Liver (tissue), 5 donors: ENCODE data around the gene CCAR1. TPM values are rescaled to one million over a fixed set of nuclear protein-coding genes. Genes with fewer than 3 reads are reported as not detected.

Source experiments
- polyA plus RNA-seq, 2 donors: library from polyadenylated mRNA; stranded (reverse) in 1 of 2; unstranded in 1 of 2; fragments of 200-250 nt in 1 of 2; fragments of >200 nt in 1 of 2; fragmentation: Nextera tagmentation in 1 of 2; extraction: Ambion mirVana in 1 of 2; gene quantifications; one replicate each; pipeline versions ENCODE4 v1.2.1 to v1.2.3, GENCODE V29; 2013 to 2015
- small RNA-seq: library from RNA; depleted of rRNA; stranded (forward); fragments of <200 nt; gene quantifications from one replicate; pipeline ENCODE3, GENCODE V24; 2014
- total RNA-seq, 2 donors: library from RNA; depleted of rRNA; stranded (reverse); fragments of >200 nt; gene quantifications; one replicate each; pipeline ENCODE4 v1.2.3, GENCODE V29; 2014
- donor health status: healthy.
- donor health status: healthy.
- donor health status: healthy.

Gene CCAR1
- total and polyA plus RNA-seq, 4 donors = 10.5 to 27.5 (median 19.8) TPM

Small RNAs within 50 kb of the gene (small RNA-seq; reads per million reads assigned to genes)
- not detected for gene MIR1254-1
- not detected for gene RF00019

Other genes with a start within 250 kb of the CCAR1 start
- 10 to 100 TPM in 1 of 2 donors, 1 to 10 TPM in 1; 6.9 to 17.5 TPM for gene DNA2, start 249.3 kb upstream of the CCAR1 start, total RNA-seq
- 1 to 10 TPM in 1 of 2 donors, under 1 TPM in 1; 0.50 to 1.6 TPM for gene DNA2, start 249.3 kb upstream of the CCAR1 start, polyA plus RNA-seq
- 10 to 100 TPM in 1 of 2 donors, 1 to 10 TPM in 1; 8.4 to 34.7 TPM for gene SLC25A16, start 193.7 kb upstream of the CCAR1 start, total RNA-seq
- gene SLC25A16, start 193.7 kb upstream of the CCAR1 start, polyA plus RNA-seq = 10 to 100 TPM; 10.9 to 14.3 TPM
- gene TET1, start 160.9 kb upstream of the CCAR1 start, total RNA-seq = 1 to 10 TPM; 1.2 to 2.1 TPM
- gene TET1, start 160.9 kb upstream of the CCAR1 start, polyA plus RNA-seq = under 1 TPM; 0.06 to 0.33 TPM
- 1 to 10 TPM in 1 of 2 donors, under 1 TPM in 1; 0.33 to 2.6 TPM for gene STOX1, start 106.3 kb downstream of the CCAR1 start, total RNA-seq
- under 1 TPM in 1 of 2 donors, not detected in 1; 0.18 TPM for gene STOX1, start 106.3 kb downstream of the CCAR1 start, polyA plus RNA-seq
- gene DDX50, start 180.1 kb downstream of the CCAR1 start, total RNA-seq = 10 to 100 TPM; 13.0 to 18.8 TPM
- gene DDX50, start 180.1 kb downstream of the CCAR1 start, polyA plus RNA-seq = 1 to 10 TPM; 7.0 to 8.0 TPM
- gene DDX21, start 234.9 kb downstream of the CCAR1 start, total RNA-seq = 10 to 100 TPM; 32.3 to 38.4 TPM
- 10 to 100 TPM; 13.9 to 20.1 TPM for gene DDX21, start 234.9 kb downstream of the CCAR1 start, polyA plus RNA-seq